Measurements from ENCODE around the gene TMEM191C.
"Not testable (repeated sequence)": the region's sequence is repeated elsewhere in the genome, so short reads cannot be mapped to it uniquely, and the experiment has no call there.

GRCh38 chr22:21454998-21455333, 12.2 kb upstream of the TMEM191C start:
- not testable (repeated sequence) for TF ChIP-seq POLR2AphosphoS5 (IDR thresholded peaks at IDR 0.05); CTCF (IDR thresholded peaks at IDR 0.05); POLR2A (IDR thresholded peaks at IDR 0.05); EP300 (IDR thresholded peaks at IDR 0.05; ENCODE audit: low read depth)
